Lower lobe of right lung (tissue), 2 donors: ENCODE measurements around the gene SPAG16. TPM values are rescaled to one million over a fixed set of nuclear protein-coding genes. Genes with fewer than 3 reads are reported as not detected.
A peak's percentile ranks its signal among the peaks of the same experiment; 100 is the strongest.

Source experiments
- ATAC-seq, 2 donors: fragments of 200-7000 bp; cut with Tn5 transposase; one replicate each; pipeline ENCODE4 v1.9.1; 2020 to 2022; ENCODE audit warnings: mild to moderate bottlenecking in 2 of 2, moderate library complexity in 2 of 2
- DNase-seq: peaks from one replicate; pipeline ENCODE4 v3.0.0-alpha.2; 2020
- H3K27ac ChIP-seq: fragments of 200-600 bp; one replicate; pipeline ENCODE4 v1.8.0; 2022
- H3K27me3 ChIP-seq: fragments of 200-600 bp; one replicate; pipeline ENCODE4 v1.8.0; 2022; ENCODE audit warnings: low read depth
- H3K36me3 ChIP-seq: fragments of 200-600 bp; one replicate; pipeline ENCODE4 v1.8.0; 2022; ENCODE audit warnings: mild to moderate bottlenecking
- H3K4me1 ChIP-seq: fragments of 200-600 bp; one replicate; pipeline ENCODE4 v1.8.0; 2022
- H3K4me3 ChIP-seq: fragments of 200-600 bp; one replicate; pipeline ENCODE4 v1.8.0; 2022; ENCODE audit warnings: mild to moderate bottlenecking
- H3K9me3 ChIP-seq: fragments of 200-600 bp; one replicate; pipeline ENCODE4 v1.8.0; 2022
- intact Hi-C: fragments of 100-400 bp; cut with DNase I; formaldehyde crosslinking; loops from one replicate; pipeline ENCODE4 v1.11.0; 2022
- total RNA-seq: library from RNA; stranded (reverse); fragmentation: NEBNext Ultra II Directional; extraction: Animal tissue kit (Norgen Biotek cat#: 25700); gene quantifications from one replicate; pipeline ENCODE4 v1.2.1, GENCODE V29; 2021
- TF ChIP-seq, protein P1 (sequence below): fragments of 200-600 bp; IDR thresholded peaks from one replicate; pipeline ENCODE4 v1.8.0; 2022; ENCODE audit warnings: antibody characterized with exemption, mild to moderate bottlenecking
- donor health status: DM: no; HTN: yes; CAD: no; lungs with severe emphysema.

SPAG16 gene
- total RNA-seq, 1 donor from 2014 or later = 16.7 TPM

GRCh38 chr2:213789940-213790339, 505.7 kb downstream of the SPAG16 start:
- ATAC-seq (no peak), DNase-seq (no peak)
- H3K27ac ChIP-seq = no peak overlapping the region
- TF ChIP-seq, protein P1, sequence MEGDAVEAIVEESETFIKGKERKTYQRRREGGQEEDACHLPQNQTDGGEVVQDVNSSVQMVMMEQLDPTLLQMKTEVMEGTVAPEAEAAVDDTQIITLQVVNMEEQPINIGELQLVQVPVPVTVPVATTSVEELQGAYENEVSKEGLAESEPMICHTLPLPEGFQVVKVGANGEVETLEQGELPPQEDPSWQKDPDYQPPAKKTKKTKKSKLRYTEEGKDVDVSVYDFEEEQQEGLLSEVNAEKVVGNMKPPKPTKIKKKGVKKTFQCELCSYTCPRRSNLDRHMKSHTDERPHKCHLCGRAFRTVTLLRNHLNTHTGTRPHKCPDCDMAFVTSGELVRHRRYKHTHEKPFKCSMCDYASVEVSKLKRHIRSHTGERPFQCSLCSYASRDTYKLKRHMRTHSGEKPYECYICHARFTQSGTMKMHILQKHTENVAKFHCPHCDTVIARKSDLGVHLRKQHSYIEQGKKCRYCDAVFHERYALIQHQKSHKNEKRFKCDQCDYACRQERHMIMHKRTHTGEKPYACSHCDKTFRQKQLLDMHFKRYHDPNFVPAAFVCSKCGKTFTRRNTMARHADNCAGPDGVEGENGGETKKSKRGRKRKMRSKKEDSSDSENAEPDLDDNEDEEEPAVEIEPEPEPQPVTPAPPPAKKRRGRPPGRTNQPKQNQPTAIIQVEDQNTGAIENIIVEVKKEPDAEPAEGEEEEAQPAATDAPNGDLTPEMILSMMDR = no peak
- no peak overlapping the region for H3K4me3 ChIP-seq
- H3K4me1 ChIP-seq = no peaks in the 10 kb centered on the region
- H3K9me3 ChIP-seq = no peaks in the 10 kb centered on the region
- no peaks in the 10 kb centered on the region for H3K27me3 ChIP-seq
- intact Hi-C loops = no loop called here
- H3K36me3 ChIP-seq = no peaks in the 10 kb centered on the region

- DNase-seq (no peak), ATAC-seq (no peak)
- H3K27me3 ChIP-seq = no peaks in the 10 kb centered on the region
- TF ChIP-seq, protein P1 = no peak
- H3K27ac ChIP-seq = no peak overlapping the region
- intact Hi-C loops = no loop called here
- H3K4me3 ChIP-seq = no peak overlapping the region
- H3K36me3 ChIP-seq = no peaks in the 10 kb centered on the region
- no peaks in the 10 kb centered on the region for H3K4me1 ChIP-seq
- H3K9me3 ChIP-seq = no peaks in the 10 kb centered on the region
Observed at GRCh38 chr2:213792045-213792444, 507.8 kb downstream of the SPAG16 start.

GRCh38 chr2:213806125-213806726, 522.0 kb downstream of the SPAG16 start:
- Histone ChIP-seq H3K27ac (no peak overlapping the region), H3K4me3 (no peak overlapping the region), H3K27me3 (no peaks in the 10 kb centered on the region), H3K9me3 (no peaks in the 10 kb centered on the region), H3K4me1 (no peaks in the 10 kb centered on the region), H3K36me3 (no peaks in the 10 kb centered on the region)
- DNase-seq (no peak), ATAC-seq (no peak)
- TF ChIP-seq, protein P1 = peak; percentile 29
- intact Hi-C loops = no loop called here

DNA sequence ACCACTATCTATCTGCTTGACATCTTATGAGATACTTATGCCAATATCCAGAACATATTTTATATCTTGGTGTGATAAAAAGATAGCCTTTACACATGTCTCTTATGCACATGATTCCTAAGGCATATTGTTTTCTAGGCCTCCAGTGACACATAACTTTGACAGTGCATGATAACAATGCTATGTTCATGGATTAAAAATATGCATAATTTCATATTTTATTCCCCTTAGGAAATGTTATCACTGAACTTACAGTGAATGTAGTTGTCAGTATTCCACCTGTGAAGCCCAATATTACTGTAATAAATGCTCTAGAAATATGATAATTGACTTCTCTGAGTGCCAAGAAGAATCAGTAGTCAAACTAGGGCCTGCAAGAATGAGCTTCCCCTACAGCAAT, 532.3 kb downstream of the SPAG16 start:
- no peak for DNase-seq
- no peak overlapping the region for H3K27ac ChIP-seq
- TF ChIP-seq, protein P1 = no peak
- no peaks in the 10 kb centered on the region for H3K36me3 ChIP-seq
- H3K4me1 ChIP-seq = no peaks in the 10 kb centered on the region
- ATAC-seq = no peak
- no peaks in the 10 kb centered on the region for H3K27me3 ChIP-seq
- intact Hi-C loops = no loop called here
- no peak overlapping the region for H3K4me3 ChIP-seq
- no peaks in the 10 kb centered on the region for H3K9me3 ChIP-seq

DNA sequence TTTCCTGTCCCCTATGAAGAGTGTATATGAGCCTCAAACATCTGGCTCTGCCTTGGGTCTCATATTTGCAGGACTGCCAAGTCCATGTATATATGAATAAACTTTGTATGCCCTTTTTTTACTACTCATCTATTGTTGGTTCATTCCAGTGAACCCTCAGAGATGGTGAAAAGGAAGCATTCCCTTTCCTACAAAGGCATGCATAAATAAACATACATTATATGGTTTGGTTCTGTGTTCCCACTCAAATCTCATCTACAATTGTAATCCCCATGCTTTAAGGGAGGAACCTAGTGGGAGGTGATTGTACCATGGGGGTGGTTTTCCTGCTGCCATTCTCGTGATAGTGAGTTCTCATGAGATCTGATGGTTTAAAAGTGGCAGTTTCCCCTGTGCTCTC, 534.2 kb downstream of the SPAG16 start:
- ATAC-seq (no peak), DNase-seq (no peak)
- Histone ChIP-seq H3K27me3 (no peaks in the 10 kb centered on the region), H3K4me3 (no peak overlapping the region), H3K4me1 (no peaks in the 10 kb centered on the region), H3K36me3 (no peaks in the 10 kb centered on the region), H3K27ac (no peak overlapping the region), H3K9me3 (no peaks in the 10 kb centered on the region)
- TF ChIP-seq, protein P1 = no peak
- intact Hi-C loops = no loop called here
